HS-5 (cell line): ENCODE results near the gene TMEM184A.
A peak's percentile ranks its signal among the peaks of the same experiment; 100 is the strongest.

Experiments used
- DNase-seq: peaks from one replicate; pipeline ENCODE4 v3.0.0-alpha.2; 2012; ENCODE audit warnings: low read depth

TMEM184A gene

GRCh38 chr7:1539181-1539881 is 16.7 kb downstream of the TMEM184A start:
- no peak for DNase-seq

DNA sequence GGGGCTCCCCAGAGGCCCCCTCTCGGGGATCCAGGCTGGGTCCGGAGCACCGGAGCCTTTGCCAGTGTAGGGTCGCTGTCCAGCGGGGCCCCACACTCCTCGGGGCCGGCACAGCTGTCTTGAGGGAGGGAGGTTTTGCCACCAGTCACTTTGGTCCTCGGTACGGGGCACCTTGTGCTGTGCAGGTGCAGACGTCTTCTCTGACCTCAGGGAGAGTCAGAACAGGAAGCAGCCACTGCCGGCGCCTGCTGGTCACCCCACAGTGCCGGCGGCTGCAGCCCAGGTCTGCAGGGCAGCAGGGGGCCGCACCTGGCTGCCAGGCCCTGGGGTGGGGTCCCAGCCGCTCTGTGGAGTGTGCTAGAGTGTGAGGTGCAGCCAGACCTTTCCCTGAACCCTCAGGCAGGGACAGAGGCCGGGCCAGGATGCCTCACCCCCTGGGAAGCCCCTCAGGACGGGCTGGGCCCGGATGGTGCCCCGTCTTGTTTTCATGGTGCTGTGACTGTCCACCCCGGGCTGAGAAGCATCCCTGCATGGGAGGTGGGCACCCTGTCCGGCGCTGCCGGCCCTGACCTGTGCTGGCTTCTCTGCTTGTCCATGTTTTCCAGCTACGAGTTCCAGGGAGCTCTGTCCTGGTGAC is 17.3 kb downstream of the TMEM184A start:
- no peak for DNase-seq

- peak; percentile 96 for DNase-seq
These were observed 18.2 kb downstream of the TMEM184A start for GRCh38 chr7:1537535-1538412.

- peak; percentile 92 for DNase-seq
These were observed 19.1 kb downstream of the TMEM184A start for GRCh38 chr7:1536743-1537534.

- DNase-seq = no peak
These were observed 19.6 kb downstream of the TMEM184A start for GRCh38 chr7:1536455-1536742.

- DNase-seq = no peak
These were observed 20.1 kb downstream of the TMEM184A start for GRCh38 chr7:1535701-1536454.

DNA sequence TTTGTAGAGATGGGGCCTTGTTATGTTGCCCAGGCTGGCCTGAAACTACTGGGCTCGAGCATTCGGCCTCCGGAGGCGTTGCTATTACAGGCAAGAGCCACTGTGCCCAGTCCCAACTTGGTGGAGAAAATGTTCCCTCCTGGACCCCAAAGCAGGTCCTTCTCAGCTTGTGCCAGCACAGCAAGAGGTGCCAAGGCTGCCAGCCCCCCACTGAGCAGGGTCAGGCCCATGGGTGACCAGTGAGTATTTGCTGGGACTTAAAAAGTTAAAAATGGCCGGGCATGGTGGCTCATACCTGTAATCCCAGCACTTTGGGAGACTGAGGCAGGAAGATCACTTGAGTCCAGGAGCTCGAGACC is 20.9 kb downstream of the TMEM184A start:
- no peak for DNase-seq

DNA sequence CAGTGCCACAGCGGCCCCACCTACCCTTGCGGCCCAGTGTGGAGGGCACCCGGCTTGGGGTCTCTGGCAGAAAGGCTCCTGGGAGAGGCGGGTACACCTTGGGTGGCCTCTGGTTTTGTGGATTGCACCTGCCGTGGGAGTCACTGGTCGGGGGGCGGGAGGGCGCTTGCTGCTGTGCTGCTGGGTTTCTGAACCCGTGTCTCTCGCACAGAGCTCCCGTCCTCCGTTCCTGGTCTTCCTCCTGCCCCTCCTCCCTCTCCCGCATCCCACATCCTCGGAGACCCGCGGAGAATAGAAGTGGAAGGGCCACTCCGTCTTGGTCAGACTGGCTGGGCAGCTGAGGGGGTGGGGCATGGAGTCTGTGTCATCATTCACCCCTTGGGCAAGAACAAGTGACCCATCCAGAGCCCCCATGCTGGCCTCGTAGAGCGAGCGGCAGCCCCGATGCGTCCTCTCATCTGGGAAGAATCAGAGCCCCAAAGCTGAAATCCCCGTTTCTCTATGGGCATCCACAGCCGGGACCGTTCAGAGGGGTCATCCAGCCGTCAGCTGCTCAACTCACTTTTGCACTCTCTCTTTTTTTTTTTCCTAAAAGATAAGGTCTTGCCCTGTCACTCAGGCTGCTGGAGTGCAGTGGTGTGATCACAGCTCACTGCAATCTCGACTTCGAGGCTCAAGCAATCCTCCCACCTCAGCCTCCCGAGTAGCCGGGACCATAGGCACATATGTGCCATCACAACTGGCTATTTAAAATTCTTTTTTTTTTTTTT is 21.5 kb downstream of the TMEM184A start:
- DNase-seq = no peak

- DNase-seq = peak; percentile 77
These were observed 22.3 kb downstream of the TMEM184A start for GRCh38 chr7:1533547-1534329.

- no peak for DNase-seq
These were observed 22.8 kb downstream of the TMEM184A start for GRCh38 chr7:1533255-1533546.

- DNase-seq = peak; percentile 93
These were observed 23.4 kb downstream of the TMEM184A start for GRCh38 chr7:1532456-1533254.

GRCh38 chr7:1531979-1532455 is 24.0 kb downstream of the TMEM184A start:
- no peak for DNase-seq

DNA sequence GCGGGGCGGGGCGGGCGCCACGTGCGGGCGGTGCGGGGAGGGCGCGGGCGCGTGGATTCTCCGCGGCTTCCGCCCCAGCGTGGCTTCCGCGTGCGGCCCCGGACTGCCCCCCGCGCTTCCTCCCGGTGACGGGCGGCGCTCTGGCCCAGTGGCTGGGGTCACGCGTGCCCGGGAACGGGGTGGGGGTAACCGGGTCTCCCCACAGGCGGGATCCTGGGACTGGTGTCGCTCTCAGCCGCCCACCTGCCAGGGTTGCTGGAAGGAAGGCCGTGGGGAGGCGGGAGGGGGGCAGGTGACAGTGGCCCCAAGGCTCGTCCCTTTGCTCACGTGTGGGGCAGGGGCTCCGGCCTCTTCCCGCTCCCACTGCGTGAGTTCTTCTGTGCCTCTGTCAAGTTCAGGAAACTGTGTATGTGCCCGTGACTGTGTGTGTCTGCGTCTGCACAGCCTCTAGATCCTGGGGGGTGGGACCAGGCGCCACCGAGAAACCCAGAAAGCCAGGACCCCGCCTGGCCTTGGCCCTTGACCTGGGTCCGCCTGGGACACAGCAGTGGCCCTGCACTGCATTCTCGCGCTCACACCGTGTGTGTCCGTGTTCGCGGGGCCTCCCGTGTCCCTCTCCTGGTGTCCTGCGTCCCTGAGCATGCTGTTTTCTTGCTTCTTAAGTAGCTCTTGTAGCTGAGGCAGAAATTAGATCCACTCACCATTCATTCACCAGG is 24.6 kb downstream of the TMEM184A start:
- no peak for DNase-seq

DNA sequence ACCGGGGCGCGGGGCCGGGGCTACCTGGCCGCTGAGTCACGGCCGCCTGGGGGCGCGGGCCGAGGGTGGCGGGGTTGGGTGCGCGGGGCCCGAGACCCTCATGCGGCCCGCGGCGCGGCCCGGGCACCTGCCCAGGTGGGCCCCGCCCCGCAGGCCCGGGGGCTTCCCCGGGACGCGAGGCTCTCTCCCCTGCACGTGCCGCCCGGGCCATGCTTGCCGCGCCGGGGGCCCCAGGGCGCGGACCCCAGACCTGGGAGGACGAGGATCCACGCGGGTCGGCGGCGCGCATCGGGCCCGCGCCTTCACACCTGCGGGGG is 25.1 kb downstream of the TMEM184A start:
- no peak for DNase-seq

DNA sequence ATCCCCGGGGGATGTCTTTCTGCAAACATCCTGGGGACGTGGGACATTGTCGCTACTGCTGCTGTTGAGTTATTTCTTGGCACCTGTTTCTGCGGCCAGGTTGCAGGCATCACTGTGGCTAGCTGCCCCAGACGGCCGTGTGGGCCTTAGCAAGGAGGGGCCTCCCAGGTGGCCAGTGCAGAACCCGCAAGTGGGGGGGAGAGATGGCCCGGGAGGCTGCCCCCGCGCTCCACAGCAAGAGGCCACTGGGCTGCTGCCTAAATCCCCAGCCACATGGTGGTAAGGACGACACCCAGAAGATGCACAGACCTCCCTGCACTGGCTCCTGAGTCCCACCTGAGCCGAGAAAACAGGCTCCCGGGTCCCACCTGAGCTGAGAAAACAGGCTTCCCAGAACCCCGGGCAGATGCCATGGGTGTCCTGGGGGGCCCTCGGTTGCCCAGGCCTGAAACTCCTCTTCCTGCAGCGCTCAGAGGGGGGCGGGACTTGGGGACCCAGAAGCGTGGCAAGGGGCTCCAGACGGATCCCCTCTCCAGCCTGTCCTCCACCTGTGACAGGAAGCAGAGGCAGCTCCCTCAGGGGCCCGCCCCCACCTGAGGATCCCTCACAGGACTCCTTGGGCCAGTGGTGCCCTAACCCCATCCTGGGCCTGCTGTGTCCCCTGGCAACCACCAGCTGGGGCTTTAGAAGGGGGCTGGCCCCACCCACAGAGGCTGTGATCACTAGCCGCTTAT is 26.5 kb downstream of the TMEM184A start:
- no peak for DNase-seq

- no peak for DNase-seq
These were observed 29.7 kb downstream of the TMEM184A start for GRCh38 chr7:1526271-1526754.

DNA sequence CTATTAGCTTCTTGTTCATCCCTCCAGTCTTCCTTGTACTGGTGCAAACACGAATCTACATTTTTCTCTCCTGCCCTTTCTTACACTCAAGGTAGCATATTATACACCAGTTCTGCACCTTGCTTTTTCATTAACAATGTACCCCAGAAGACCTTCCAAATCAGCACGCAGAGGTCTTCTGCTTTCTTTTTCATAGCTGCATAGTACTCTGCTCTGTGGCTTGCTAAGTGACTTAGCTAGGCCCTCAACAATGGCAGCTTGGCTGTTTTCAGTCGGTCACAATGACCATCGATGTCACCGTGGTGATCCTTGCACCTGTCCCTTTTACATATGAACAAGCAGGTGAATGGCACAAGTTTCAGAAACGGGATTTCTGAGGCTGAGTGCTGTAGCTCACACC is 30.6 kb downstream of the TMEM184A start:
- DNase-seq = no peak

GRCh38 chr7:1523844-1524243 is 32.2 kb downstream of the TMEM184A start:
- no peak for DNase-seq
